ENCODE data around the gene CHD6. TPM values are rescaled to one million over a fixed set of nuclear protein-coding genes. Genes with fewer than 3 reads are reported as not detected.
A peak's percentile ranks its signal among the peaks of the same experiment; 100 is the strongest.

Gene CHD6
- total and polyA plus RNA-seq, 5 experiments from 2014 or later: 44.3 to 96.1 (median 57.4) TPM

DNA sequence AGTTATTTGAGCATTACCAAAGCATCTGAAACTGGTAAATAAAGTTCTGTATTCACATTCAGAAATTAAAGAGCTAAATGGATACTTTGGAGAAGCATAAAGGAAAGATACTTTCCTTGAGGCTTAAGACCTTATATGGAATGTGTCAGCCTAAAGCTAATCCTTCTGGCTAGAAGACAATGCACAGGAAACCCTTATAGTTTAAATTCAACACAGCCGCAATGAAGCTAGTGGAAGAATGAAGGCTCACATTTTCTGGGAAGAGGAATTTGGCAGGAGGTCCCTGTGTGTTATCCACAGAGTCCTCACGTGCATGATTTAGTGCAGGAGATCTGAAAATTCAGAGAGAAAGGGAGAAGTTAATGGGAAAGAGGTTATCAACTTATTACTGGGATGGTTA is 21.5 kb upstream of the CHD6 start:
- H3K4me1 Mint-ChIP-seq: peaks cover 0 to 3% (median under 1%) of the 10 kb centered on the region in 4 donors
- no peak overlapping the region for H3K27ac Mint-ChIP-seq
- ATAC-seq (no peak), DNase-seq (no peak)
- H3K9me3 Mint-ChIP-seq: no peaks in the 10 kb centered on the region
- H3K36me3 Mint-ChIP-seq: no peaks in the 10 kb centered on the region
- POLR2A ChIA-PET: no interaction called here
- H3K27me3 Mint-ChIP-seq: peaks cover 8 to 32% (median 14%) of the 10 kb centered on the region in 5 donors
- no peak overlapping the region for H3K4me3 Mint-ChIP-seq

GRCh38 chr20:41638456-41638855 is 20.3 kb upstream of the CHD6 start:
- Mint-ChIP-seq H3K27ac (no peak overlapping the region), H3K4me3 (no peak overlapping the region), H3K9me3 (no peaks in the 10 kb centered on the region), H3K4me1 (peaks cover 0 to 3% (median under 1%) of the 10 kb centered on the region in 4 donors), H3K27me3 (peaks cover 6 to 20% (median 9%) of the 10 kb centered on the region in 5 donors), H3K36me3 (no peaks in the 10 kb centered on the region)
- no peak for ATAC-seq
- POLR2A ChIA-PET: no interaction called here
- DNase-seq: no peak

DNA sequence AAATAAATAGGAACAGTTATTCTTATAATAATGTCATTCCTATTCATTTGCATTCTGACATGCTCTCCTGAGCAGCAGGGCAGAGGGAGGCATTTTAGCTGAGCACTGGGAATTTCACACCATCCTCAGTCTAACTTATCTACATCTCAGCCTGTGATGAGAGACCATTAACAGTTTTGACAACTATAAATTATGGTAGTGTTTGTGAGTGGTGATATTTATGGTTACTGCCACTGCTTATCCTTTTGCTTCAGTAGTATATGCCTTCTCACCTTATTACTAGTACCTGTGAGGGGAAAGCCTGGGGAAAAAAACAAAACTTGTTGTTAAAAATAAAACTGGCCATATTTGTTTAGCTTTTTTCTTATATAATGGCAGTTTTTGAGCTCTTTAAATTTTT is 17.0 kb upstream of the CHD6 start:
- no peak overlapping the region for H3K27ac Mint-ChIP-seq
- POLR2A ChIA-PET: interaction anchor here (1.0 kb wide), 1 partner anchor 64 kb away, joined by 6 read pairs; no protein-coding TSS in a partner anchor
- H3K36me3 Mint-ChIP-seq: no peaks in the 10 kb centered on the region
- H3K4me1 Mint-ChIP-seq: peaks cover 0 to 3% (median 1%) of the 10 kb centered on the region in 4 donors
- no peak for DNase-seq
- H3K4me3 Mint-ChIP-seq: no peak overlapping the region
- peaks cover 9 to 17% (median 12%) of the 10 kb centered on the region in 5 donors for H3K27me3 Mint-ChIP-seq
- ATAC-seq: no peak
- no peaks in the 10 kb centered on the region for H3K9me3 Mint-ChIP-seq

DNA sequence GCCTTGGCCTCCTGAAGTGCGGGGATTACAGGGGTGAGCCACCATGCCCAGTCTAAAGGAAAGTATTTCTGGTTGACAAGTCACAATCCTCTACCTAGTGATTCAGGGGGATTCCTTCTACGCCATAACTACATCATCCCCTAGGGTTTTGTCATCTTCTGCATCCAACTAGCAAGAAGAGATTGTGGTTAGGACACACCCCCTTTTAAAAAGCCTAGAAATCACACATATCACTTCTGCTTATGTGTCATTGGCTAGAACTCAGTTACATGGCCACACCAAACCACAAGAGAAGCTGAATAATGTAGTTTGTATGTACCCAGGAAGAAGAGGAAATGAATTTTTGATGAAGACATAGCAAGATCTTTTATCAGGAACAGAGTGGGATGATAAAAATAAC is 14.7 kb upstream of the CHD6 start:
- POLR2A ChIA-PET: no interaction called here
- no peak overlapping the region for H3K4me3 Mint-ChIP-seq
- no peak for DNase-seq
- no peaks in the 10 kb centered on the region for H3K9me3 Mint-ChIP-seq
- peak in 1 of 2 donors; percentile 32 for ATAC-seq
- H3K4me1 Mint-ChIP-seq: peaks cover 0 to 6% (median 0%) of the 10 kb centered on the region in 4 donors
- H3K27ac Mint-ChIP-seq: no peak overlapping the region
- no peaks in the 10 kb centered on the region for H3K36me3 Mint-ChIP-seq
- peaks cover 0 to 7% (median 3%) of the 10 kb centered on the region in 5 donors for H3K27me3 Mint-ChIP-seq

DNA sequence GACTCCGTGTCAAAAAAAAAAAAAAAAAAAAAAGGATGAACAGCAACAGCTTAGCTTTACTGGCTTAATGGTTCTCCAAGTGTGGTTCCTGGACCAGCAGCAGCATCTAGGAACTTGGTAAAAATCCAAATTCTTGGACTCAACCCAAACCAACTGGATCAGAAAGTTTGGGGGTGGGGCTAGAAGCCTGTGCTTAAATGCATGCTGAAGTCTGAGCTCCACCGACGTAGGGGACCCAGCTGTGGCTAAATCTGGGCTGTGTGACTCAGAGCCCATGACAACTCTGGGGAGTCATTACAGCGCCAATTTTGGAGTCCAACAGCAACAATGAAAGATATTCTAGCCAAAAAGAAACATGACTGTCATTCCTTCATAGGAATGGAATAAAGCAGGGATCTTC is 13.6 kb upstream of the CHD6 start:
- Mint-ChIP-seq H3K9me3 (no peaks in the 10 kb centered on the region), H3K27ac (peak overlapping the region in 1 of 10 donors; percentile 4), H3K4me1 (peaks cover 0 to 9% (median 0%) of the 10 kb centered on the region in 4 donors), H3K36me3 (no peaks in the 10 kb centered on the region), H3K4me3 (no peak overlapping the region), H3K27me3 (peaks cover 0 to 7% (median 3%) of the 10 kb centered on the region in 5 donors)
- POLR2A ChIA-PET: no interaction called here
- ATAC-seq (no peak), DNase-seq (no peak)

- Mint-ChIP-seq H3K4me1 (peaks cover 0 to 9% (median 0%) of the 10 kb centered on the region in 4 donors), H3K4me3 (no peak overlapping the region), H3K9me3 (no peaks in the 10 kb centered on the region), H3K27me3 (peaks cover 0 to 7% (median 3%) of the 10 kb centered on the region in 5 donors), H3K36me3 (no peaks in the 10 kb centered on the region), H3K27ac (no peak overlapping the region)
- POLR2A ChIA-PET: no interaction called here
- DNase-seq (no peak), ATAC-seq (no peak)
These were observed 12.7 kb upstream of the CHD6 start for GRCh38 chr20:41630846-41631245.

GRCh38 chr20:41627611-41628244 is 9.6 kb upstream of the CHD6 start:
- H3K36me3 Mint-ChIP-seq: no peaks in the 10 kb centered on the region
- peaks cover 0 to 6% (median 0%) of the 10 kb centered on the region in 4 donors for H3K4me1 Mint-ChIP-seq
- POLR2A ChIA-PET: no interaction called here
- H3K9me3 Mint-ChIP-seq: no peaks in the 10 kb centered on the region
- H3K27me3 Mint-ChIP-seq: peaks cover 0 to 3% (median 0%) of the 10 kb centered on the region in 5 donors
- no peak overlapping the region for H3K4me3 Mint-ChIP-seq
- DNase-seq (no peak), ATAC-seq (no peak)
- no peak overlapping the region for H3K27ac Mint-ChIP-seq

- peaks cover 0 to 6% (median 0%) of the 10 kb centered on the region in 4 donors for H3K4me1 Mint-ChIP-seq
These were observed 8.9 kb upstream of the CHD6 start for GRCh38 chr20:41627001-41627495.

DNA sequence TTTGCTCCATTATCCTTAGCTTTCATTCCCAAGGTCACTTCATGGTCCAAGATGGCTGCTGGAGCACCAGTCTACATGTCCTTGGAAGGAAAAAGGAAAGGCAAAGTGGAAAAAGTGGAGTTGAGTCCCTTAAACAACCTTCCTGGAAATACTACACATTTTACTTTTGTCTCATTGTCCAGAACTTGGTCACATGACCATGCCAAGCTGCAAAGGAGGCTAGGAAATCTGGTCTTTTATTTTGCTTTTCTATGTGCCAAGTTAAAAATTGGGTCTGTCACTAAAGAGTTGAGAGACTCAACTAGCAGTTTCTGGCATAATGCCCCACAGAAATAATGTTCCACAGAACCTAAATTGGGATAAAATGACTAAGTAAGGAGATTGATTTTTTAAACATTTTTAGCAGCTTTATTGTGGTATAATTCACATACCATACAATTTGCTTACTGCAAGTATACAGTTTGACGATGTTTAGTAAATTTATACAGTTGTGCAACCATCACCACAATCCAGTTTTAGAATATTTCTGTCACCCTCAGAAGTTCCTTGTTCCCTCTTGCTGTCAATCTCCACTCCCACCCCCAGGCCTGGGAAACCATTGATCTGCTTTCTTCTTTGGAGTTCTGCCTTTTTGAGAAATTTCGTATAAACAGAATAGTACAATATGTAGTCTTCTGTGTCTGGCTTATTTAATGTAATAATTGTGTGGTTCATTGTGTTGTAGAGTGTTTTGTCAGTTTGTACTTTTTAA is 5.6 kb upstream of the CHD6 start:
- no peak for DNase-seq
- Mint-ChIP-seq H3K9me3 (no peaks in the 10 kb centered on the region), H3K36me3 (no peaks in the 10 kb centered on the region), H3K4me3 (no peak overlapping the region), H3K4me1 (peaks cover 2 to 12% (median 9%) of the 10 kb centered on the region in 4 donors), H3K27ac (no peak overlapping the region), H3K27me3 (no peaks in the 10 kb centered on the region)
- POLR2A ChIA-PET: no interaction called here
- ATAC-seq: no peak

More at GRCh38 chr20:41627001-41627495, 8.9 kb upstream of the CHD6 start:
- ATAC-seq (no peak), DNase-seq (no peak)
- H3K4me3 Mint-ChIP-seq: no peak overlapping the region
- no peaks in the 10 kb centered on the region for H3K36me3 Mint-ChIP-seq
- H3K27me3 Mint-ChIP-seq: no peaks in the 10 kb centered on the region
- H3K9me3 Mint-ChIP-seq: no peaks in the 10 kb centered on the region
- no peak overlapping the region for H3K27ac Mint-ChIP-seq
- POLR2A ChIA-PET: no interaction called here

DNA sequence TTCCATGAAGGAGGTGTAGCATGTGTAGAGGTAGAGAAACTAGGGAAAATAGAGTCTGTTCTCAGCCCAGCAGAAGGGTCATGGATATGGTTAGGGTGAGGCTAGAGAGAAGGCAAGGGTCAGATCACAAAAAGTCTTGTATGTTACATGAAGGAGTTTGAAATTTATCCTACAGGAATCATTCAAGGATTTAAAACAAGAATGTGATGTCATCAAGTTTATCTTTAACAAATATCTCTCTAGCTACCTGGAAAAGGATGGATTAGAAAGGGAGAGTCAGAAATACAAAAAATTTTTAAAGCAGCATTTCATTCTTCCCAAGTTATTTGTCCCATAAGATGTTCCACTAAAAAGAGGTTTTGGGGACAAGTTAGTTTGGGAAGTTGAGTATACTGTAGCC is 4.4 kb upstream of the CHD6 start:
- H3K9me3 Mint-ChIP-seq: no peaks in the 10 kb centered on the region
- POLR2A ChIA-PET: no interaction called here
- H3K36me3 Mint-ChIP-seq: no peaks in the 10 kb centered on the region
- DNase-seq (no peak), ATAC-seq (no peak)
- no peak overlapping the region for H3K27ac Mint-ChIP-seq
- no peak overlapping the region for H3K4me3 Mint-ChIP-seq
- no peaks in the 10 kb centered on the region for H3K27me3 Mint-ChIP-seq
- peaks cover 2 to 12% (median 7%) of the 10 kb centered on the region in 4 donors for H3K4me1 Mint-ChIP-seq

DNA sequence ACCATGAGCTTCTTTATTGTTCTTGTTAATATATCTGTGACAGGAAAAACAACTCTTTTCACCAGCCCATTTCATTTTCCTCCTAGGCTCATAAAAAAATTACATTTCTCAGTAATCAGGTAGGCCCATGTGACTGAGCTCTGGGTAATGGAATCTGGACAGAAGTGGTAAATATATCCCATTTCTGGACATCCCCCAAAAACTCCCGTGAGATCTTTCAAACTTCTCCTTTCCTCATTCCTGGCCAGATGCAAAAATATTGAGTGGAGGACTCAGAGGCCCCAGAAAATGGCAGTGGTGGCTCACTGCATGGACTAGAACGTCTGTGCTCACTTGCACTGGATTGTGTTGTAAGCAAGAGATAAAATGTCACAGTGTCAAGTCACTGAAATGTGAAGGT is 3.8 kb upstream of the CHD6 start:
- H3K4me1 Mint-ChIP-seq: peaks cover 4 to 17% (median 12%) of the 10 kb centered on the region in 4 donors
- no peaks in the 10 kb centered on the region for H3K27me3 Mint-ChIP-seq
- no peak overlapping the region for H3K4me3 Mint-ChIP-seq
- H3K36me3 Mint-ChIP-seq: no peaks in the 10 kb centered on the region
- ATAC-seq: no peak
- H3K9me3 Mint-ChIP-seq: no peaks in the 10 kb centered on the region
- H3K27ac Mint-ChIP-seq: no peak overlapping the region
- POLR2A ChIA-PET: interaction anchor here (0.5 kb wide), 1 partner anchor 13 kb away, joined by 4 read pairs; no protein-coding TSS in a partner anchor
- DNase-seq: no peak

DNA sequence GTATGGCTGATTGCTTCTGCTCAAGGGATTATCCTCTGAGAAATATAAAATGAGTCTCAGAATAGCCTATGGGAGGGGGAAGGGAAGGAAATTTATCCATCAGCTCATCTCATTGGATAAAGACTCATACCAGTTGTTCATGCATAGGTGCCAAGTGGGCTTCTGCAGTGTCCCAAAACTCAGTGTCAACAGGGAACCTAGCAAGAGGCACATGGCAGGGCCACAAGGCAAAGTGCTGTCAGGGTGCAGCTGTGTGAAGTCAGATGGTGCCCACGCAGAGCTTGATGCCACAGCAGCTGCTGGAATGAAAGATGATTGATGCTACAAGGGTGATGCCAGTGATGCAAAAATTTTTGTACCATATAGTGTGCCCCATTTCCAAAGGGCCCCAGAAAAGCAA is 3.2 kb upstream of the CHD6 start:
- Mint-ChIP-seq H3K27me3 (no peaks in the 10 kb centered on the region), H3K4me1 (peaks cover 7 to 22% (median 18%) of the 10 kb centered on the region in 4 donors), H3K4me3 (no peak overlapping the region), H3K36me3 (no peaks in the 10 kb centered on the region), H3K27ac (no peak overlapping the region), H3K9me3 (no peaks in the 10 kb centered on the region)
- POLR2A ChIA-PET: interaction anchor here (0.5 kb wide), 1 partner anchor 12 kb away, joined by 4 read pairs; no protein-coding TSS in a partner anchor
- DNase-seq (no peak), ATAC-seq (no peak)
